OCI-LY1 (cell line): Measurements from ENCODE around the gene EN2.

ENCODE experiments used
- CTCF ChIP-seq: fragments of 200-600 bp; sonication (generic), shearing (Covaris generic); IDR thresholded peaks from 2 replicates; pipeline ENCODE4 v1.5.1; 2017; ENCODE audit warnings: mild to moderate bottlenecking, antibody characterized with exemption, low read length, moderate library complexity, mixed read lengths
- EZH2 ChIP-seq: fragments of 200-600 bp; sonication (generic), shearing (Covaris generic); IDR thresholded peaks from 2 replicates; pipeline ENCODE4 v1.8.0; 2017; ENCODE audit warnings: borderline replicate concordance, mixed run types, mild to moderate bottlenecking, antibody characterized with exemption, low read length, moderate library complexity, mixed read lengths

- TF ChIP-seq CTCF (no peak), EZH2 (no peak)
Observed at GRCh38 chr7:155469311-155470185, 11.6 kb downstream of the EN2 start.
